ENCODE data around the gene ELOVL4. TPM values are rescaled to one million over a fixed set of nuclear protein-coding genes. Genes with fewer than 3 reads are reported as not detected.

Gene ELOVL4
- total and polyA plus RNA-seq, 2 of the 4 experiments (the other 2 are of a cell fraction), result 2.2 to 2.3 TPM

DNA sequence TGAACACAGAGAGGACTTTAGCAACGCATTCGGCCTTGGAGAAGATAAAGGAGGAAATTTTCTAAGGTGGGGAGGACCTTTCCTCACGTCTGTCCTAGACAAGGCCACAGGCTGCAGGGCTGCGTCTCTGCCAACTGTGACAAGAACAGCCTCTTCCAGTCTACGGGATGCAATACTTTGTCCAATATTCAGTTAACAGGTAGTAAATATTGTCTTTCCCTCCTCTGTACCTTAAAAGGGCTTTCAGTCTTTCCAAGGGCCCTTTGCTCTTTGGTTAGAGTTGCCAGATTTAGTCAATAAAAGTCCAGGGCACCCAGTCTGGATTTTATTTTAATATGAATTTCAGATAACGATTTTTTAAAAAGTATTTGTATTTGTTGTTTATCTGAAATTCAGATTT is 78.2 kb downstream of the ELOVL4 start:
- no peak overlapping the region for H3K4ac ChIP-seq (ENCODE audit: low read depth, low read length)
- no peak overlapping the region for H2BK15ac ChIP-seq (ENCODE audit: low read depth, low read length)
- WGBS, 2 experiments (ENCODE audit: extremely low coverage in 2 of 2, insufficient read length in 1 of 2), result no CpG with 5 or more reads among the region's 6 CpGs
- H3K27ac ChIP-seq (ENCODE audit: insufficient read depth, low read length), result no peak overlapping the region
- in situ Hi-C loops (cut with MboI; ENCODE audit: low sequenced_read_pairs) (no loop called here), intact Hi-C loops (cut with micrococcal nuclease) (loop anchor here (2.0 to 5.0 kb wide), 2 partner anchors 223 to 298 kb away; no protein-coding TSS in a partner anchor), dilution Hi-C loops (cut with HindIII; ENCODE audit: low sequenced_read_pairs, unreplicated experiment) (no loop called here)
- H2AK5ac ChIP-seq (ENCODE audit: low read depth, low read length), result no peak overlapping the region
- no peak overlapping the region for H2BK5ac ChIP-seq (ENCODE audit: low read depth, low read length, poor library complexity, severe bottlenecking)
- H3K9ac ChIP-seq (ENCODE audit: low read depth, low read length), result no peak overlapping the region
- no peak overlapping the region; a peak in 1 of 4 replicates for H4K8ac ChIP-seq (ENCODE audit: low read depth in 2 of 2, low read length in 2 of 2)
- H3K14ac ChIP-seq (replicated peaks; ENCODE audit: low read depth, low read length), result no peak overlapping the region
- no peaks in the 10 kb centered on the region for H3K36me3 ChIP-seq (ENCODE audit: control insufficient read depth, insufficient read depth, low read length)
- no peak overlapping the region for H4K91ac ChIP-seq (ENCODE audit: insufficient read depth, low read depth, low read length)
- H4K20me1 ChIP-seq (ENCODE audit: insufficient read depth, low read length), result no peaks in the 10 kb centered on the region
- H2AFZ ChIP-seq (replicated peaks; ENCODE audit: low read length, poor library complexity), result peak overlapping the region; percentile 83
- ChIA-PET POLR2A (ENCODE audit: unreplicated experiment) (no interaction called here), CTCF (interaction anchor here (0.6 to 1.5 kb wide), 5 partner anchors 9 to 951 kb away, joined by 3 to 10 read pairs (median 3); no protein-coding TSS in a partner anchor)
- H3K4me1 ChIP-seq (ENCODE audit: control insufficient read depth, insufficient read depth, low read length), result no peaks in the 10 kb centered on the region
- H2AK9ac ChIP-seq (replicated peaks; ENCODE audit: low read depth, low read length, poor library complexity), result no peak overlapping the region
- H3K56ac ChIP-seq (ENCODE audit: extremely low read depth, insufficient read depth, low read length), result no peak overlapping the region
- no peak overlapping the region for H2BK120ac ChIP-seq (ENCODE audit: low read depth, low read length)
- no peak overlapping the region for H3K4me3 ChIP-seq (ENCODE audit: insufficient read depth, low read depth, low read length)
- no peak overlapping the region for H2BK20ac ChIP-seq (ENCODE audit: low read depth, low read length)
- no peak overlapping the region for H3K18ac ChIP-seq (ENCODE audit: low read depth, low read length)
- DNase-seq (no peak), ATAC-seq (ENCODE audit: low read depth) (no peak)
- H3K9me3 ChIP-seq (ENCODE audit: control insufficient read depth, insufficient read depth, low read length), result no peaks in the 10 kb centered on the region
- H3K4me2 ChIP-seq (ENCODE audit: low read depth, low read length), result 0 out of 2 replicates have a peak overlapping the region, but pooled peaks have one; percentile 56
- H4K5ac ChIP-seq (ENCODE audit: low read depth, low read length), result no peak overlapping the region
- H3K23ac ChIP-seq (ENCODE audit: low read depth, low read length), result no peak overlapping the region
- no peaks in the 10 kb centered on the region for H3K9me1 ChIP-seq (ENCODE audit: insufficient read depth, low read length)
- H3K27me3 ChIP-seq (ENCODE audit: control insufficient read depth, insufficient read depth, low read length), result peaks cover 2% of the 10 kb centered on the region; the same call in 1 of the 2 replicates
- BruUV-seq (replicated peaks), result no TSS peak
- TF ChIP-seq MXI1 (IDR thresholded peaks at IDR 0.05; ENCODE audit: borderline replicate concordance, low read depth, low read length) (no peak), MAZ (IDR thresholded peaks at IDR 0.05; ENCODE audit: borderline replicate concordance, low read depth, low read length) (no peak)
- TF ChIP-seq, protein P1, sequence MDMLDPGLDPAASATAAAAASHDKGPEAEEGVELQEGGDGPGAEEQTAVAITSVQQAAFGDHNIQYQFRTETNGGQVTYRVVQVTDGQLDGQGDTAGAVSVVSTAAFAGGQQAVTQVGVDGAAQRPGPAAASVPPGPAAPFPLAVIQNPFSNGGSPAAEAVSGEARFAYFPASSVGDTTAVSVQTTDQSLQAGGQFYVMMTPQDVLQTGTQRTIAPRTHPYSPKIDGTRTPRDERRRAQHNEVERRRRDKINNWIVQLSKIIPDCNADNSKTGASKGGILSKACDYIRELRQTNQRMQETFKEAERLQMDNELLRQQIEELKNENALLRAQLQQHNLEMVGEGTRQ (IDR thresholded peaks at IDR 0.05; ENCODE audit: low read depth, low read length), result no peak
- TF ChIP-seq, protein P2, sequence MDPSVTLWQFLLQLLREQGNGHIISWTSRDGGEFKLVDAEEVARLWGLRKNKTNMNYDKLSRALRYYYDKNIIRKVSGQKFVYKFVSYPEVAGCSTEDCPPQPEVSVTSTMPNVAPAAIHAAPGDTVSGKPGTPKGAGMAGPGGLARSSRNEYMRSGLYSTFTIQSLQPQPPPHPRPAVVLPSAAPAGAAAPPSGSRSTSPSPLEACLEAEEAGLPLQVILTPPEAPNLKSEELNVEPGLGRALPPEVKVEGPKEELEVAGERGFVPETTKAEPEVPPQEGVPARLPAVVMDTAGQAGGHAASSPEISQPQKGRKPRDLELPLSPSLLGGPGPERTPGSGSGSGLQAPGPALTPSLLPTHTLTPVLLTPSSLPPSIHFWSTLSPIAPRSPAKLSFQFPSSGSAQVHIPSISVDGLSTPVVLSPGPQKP (IDR thresholded peaks at IDR 0.05; ENCODE audit: borderline replicate concordance, low read depth, low read length), result no peak
- no peaks in the 10 kb centered on the region for H3K79me1 ChIP-seq (ENCODE audit: low read depth in 1 of 2, low read length in 2 of 2)

All from IMR-90 (cell line).